ENCODE measurements around the gene TSPAN5. TPM values are rescaled to one million over a fixed set of nuclear protein-coding genes. Genes with fewer than 3 reads are reported as not detected.

TSPAN5 gene
- polyA plus RNA-seq, 1 donor from 2014 or later, result 18.8 TPM

DNA sequence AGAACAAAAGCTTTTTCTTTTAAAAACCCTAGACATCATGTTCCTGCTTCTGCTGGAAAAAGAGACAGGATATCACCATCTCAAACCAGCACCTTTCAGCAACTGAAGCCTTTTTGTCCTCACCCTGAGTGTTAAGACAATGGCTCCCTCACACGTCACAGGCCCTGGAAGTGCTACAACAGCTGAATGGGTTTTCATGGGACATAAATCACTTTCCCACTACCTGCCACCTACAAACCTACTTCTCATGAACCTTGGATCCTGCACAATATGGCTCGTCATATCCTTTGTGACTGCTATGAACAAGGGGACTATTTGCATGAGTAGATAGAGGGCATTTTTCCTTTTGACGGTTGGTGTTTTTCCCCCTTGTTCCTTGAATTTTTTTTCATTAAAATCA lies 93.6 kb downstream of the TSPAN5 start:
- Histone ChIP-seq H3F3A (ENCODE audit: insufficient read depth, low read length, poor library complexity, severe bottlenecking) (no peaks in the 10 kb centered on the region), H4K20me1 (ENCODE audit: insufficient read depth) (no peaks in the 10 kb centered on the region), H3K79me2 (replicated peaks; ENCODE audit: insufficient read depth, low read length) (peaks cover 8% of the 10 kb centered on the region), H3K4me3 (ENCODE audit: low read length) (no peak overlapping the region), H3K9me3 (ENCODE audit: low read length) (no peaks in the 10 kb centered on the region), H3K27ac (ENCODE audit: low read length) (no peak overlapping the region), H3K27me3 (ENCODE audit: insufficient read depth, low read depth, low read length) (no peaks in the 10 kb centered on the region), H3K4me2 (ENCODE audit: low read length) (no peak overlapping the region), H2AFZ (ENCODE audit: low read depth, low read length) (no peak overlapping the region), H3K36me3 (ENCODE audit: insufficient read depth, low read length) (no peaks in the 10 kb centered on the region), H3K9me2 (ENCODE audit: insufficient read depth, low read length) (no peaks in the 10 kb centered on the region), H3K9ac (ENCODE audit: low read length) (no peak overlapping the region)
- TF ChIP-seq EP300 (conservative IDR thresholded peaks at IDR 0.05; ENCODE audit: poor library complexity, severe bottlenecking) (no peak), SMC3 (conservative IDR thresholded peaks at IDR 0.05; ENCODE audit: poor library complexity) (no peak), TAF1 (IDR thresholded peaks at IDR 0.05; ENCODE audit: low read depth) (no peak), MXI1 (conservative IDR thresholded peaks at IDR 0.05; ENCODE audit: poor library complexity, severe bottlenecking) (no peak), EZH2 (IDR thresholded peaks at IDR 0.05; ENCODE audit: borderline replicate concordance, insufficient read depth, low read length, poor library complexity, severe bottlenecking) (no peak), RAD21 (conservative IDR thresholded peaks at IDR 0.05) (no peak), POLR2AphosphoS5 (IDR thresholded peaks at IDR 0.05) (no peak), REST (IDR thresholded peaks at IDR 0.05; ENCODE audit: borderline replicate concordance) (no peak)
- TF ChIP-seq, protein P1, sequence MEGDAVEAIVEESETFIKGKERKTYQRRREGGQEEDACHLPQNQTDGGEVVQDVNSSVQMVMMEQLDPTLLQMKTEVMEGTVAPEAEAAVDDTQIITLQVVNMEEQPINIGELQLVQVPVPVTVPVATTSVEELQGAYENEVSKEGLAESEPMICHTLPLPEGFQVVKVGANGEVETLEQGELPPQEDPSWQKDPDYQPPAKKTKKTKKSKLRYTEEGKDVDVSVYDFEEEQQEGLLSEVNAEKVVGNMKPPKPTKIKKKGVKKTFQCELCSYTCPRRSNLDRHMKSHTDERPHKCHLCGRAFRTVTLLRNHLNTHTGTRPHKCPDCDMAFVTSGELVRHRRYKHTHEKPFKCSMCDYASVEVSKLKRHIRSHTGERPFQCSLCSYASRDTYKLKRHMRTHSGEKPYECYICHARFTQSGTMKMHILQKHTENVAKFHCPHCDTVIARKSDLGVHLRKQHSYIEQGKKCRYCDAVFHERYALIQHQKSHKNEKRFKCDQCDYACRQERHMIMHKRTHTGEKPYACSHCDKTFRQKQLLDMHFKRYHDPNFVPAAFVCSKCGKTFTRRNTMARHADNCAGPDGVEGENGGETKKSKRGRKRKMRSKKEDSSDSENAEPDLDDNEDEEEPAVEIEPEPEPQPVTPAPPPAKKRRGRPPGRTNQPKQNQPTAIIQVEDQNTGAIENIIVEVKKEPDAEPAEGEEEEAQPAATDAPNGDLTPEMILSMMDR (IDR thresholded peaks at IDR 0.05; ENCODE audit: poor library complexity, severe bottlenecking), result no peak

DNA sequence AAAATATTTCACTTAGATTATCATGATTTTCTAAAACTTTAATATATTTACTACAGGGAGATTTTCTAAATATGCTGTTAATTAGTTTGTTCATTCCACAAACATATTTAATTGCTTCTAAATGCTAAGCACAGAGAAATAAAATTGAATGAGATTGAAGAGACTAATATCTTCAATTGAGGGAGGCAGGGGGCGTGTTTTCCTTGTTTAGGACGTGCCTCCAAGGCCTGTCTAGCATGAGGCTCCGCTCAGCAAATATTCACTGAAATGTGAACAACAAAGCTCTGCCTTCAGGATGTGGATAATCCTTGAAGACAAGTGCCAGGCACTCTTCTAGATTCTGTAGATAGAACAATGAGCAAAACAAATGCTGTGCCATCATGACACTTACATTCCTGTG lies 98.1 kb downstream of the TSPAN5 start:
- Histone ChIP-seq H3K9ac (ENCODE audit: low read length) (no peak overlapping the region), H3K9me3 (ENCODE audit: low read length) (no peaks in the 10 kb centered on the region), H3K9me2 (ENCODE audit: insufficient read depth, low read length) (no peaks in the 10 kb centered on the region), H3K79me2 (replicated peaks; ENCODE audit: insufficient read depth, low read length) (peaks cover 8% of the 10 kb centered on the region), H2AFZ (ENCODE audit: low read depth, low read length) (no peak overlapping the region), H4K20me1 (ENCODE audit: insufficient read depth) (no peaks in the 10 kb centered on the region), H3K4me2 (ENCODE audit: low read length) (no peak overlapping the region), H3F3A (ENCODE audit: insufficient read depth, low read length, poor library complexity, severe bottlenecking) (no peaks in the 10 kb centered on the region), H3K27ac (ENCODE audit: low read length) (no peak overlapping the region), H3K27me3 (ENCODE audit: insufficient read depth, low read depth, low read length) (no peaks in the 10 kb centered on the region), H3K36me3 (ENCODE audit: insufficient read depth, low read length) (no peaks in the 10 kb centered on the region), H3K4me3 (ENCODE audit: low read length) (no peak overlapping the region)
- no peak for TF ChIP-seq POLR2AphosphoS5 (IDR thresholded peaks at IDR 0.05)
- TF ChIP-seq TAF1 (IDR thresholded peaks at IDR 0.05; ENCODE audit: low read depth), result no peak
- TF ChIP-seq REST (IDR thresholded peaks at IDR 0.05; ENCODE audit: borderline replicate concordance), result no peak
- TF ChIP-seq SMC3 (conservative IDR thresholded peaks at IDR 0.05; ENCODE audit: poor library complexity), result no peak
- no peak for TF ChIP-seq RAD21 (conservative IDR thresholded peaks at IDR 0.05)
- TF ChIP-seq, protein P1 (IDR thresholded peaks at IDR 0.05; ENCODE audit: poor library complexity, severe bottlenecking), result no peak
- no peak for TF ChIP-seq EP300 (conservative IDR thresholded peaks at IDR 0.05; ENCODE audit: poor library complexity, severe bottlenecking)
- TF ChIP-seq EZH2 (IDR thresholded peaks at IDR 0.05; ENCODE audit: borderline replicate concordance, insufficient read depth, low read length, poor library complexity, severe bottlenecking), result no peak
- TF ChIP-seq MXI1 (conservative IDR thresholded peaks at IDR 0.05; ENCODE audit: poor library complexity, severe bottlenecking), result no peak

Measured in neural cell (in vitro differentiated cells).